ENCODE data around the gene PCF11. TPM values are rescaled to one million over a fixed set of nuclear protein-coding genes. Genes with fewer than 3 reads are reported as not detected.

The PCF11 gene
- total RNA-seq, 1 experiment from 2014 or later = 41.9 TPM

DNA sequence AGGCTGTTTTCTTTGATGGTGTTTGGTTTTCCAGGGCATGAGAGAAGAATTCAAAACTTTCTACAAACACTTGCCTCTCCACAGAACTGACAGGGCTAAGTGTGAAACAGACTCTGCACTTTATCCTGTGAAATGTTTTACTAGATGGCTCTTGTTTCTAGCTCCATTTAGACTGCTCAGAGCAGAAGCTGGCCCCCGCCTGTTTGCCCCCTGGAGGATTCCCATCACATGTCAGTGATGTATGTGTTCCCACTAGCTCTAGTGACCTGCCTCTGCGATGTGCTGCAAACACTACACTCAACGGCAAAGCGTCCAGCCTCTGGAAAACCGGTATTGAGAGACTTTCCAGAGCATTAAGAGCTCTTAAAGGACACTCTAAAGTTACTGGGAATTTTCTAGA lies 41.4 kb upstream of the PCF11 start:
- CTCF ChIA-PET = interaction anchor here (1.1 kb wide), 1 partner anchor 134 kb away, joined by 3 read pairs; no protein-coding TSS in a partner anchor
- DNase-seq (ENCODE audit: low read depth, low spot score) = no peak

More for the DNA sequence above, 41.4 kb upstream of the PCF11 start:
- H3K36me3 ChIP-seq (ENCODE audit: control insufficient read depth in 1 of 2, insufficient read depth in 2 of 2, low read length in 2 of 2) = no peaks in the 10 kb centered on the region
- H3K9me2 ChIP-seq (ENCODE audit: insufficient read depth) = no peaks in the 10 kb centered on the region
- BruUV-seq (replicated peaks) = no TSS peak
- ChIA-PET RAD21 (ENCODE audit: low non-redundant PET in 1 of 2, low total read pairs in 2 of 2, uncharacterized antibody in 2 of 2, unreplicated experiment in 2 of 2) (no interaction called here), POLR2A (no interaction called here)
- TF ChIP-seq SP1 (IDR thresholded peaks at IDR 0.05; ENCODE audit: low read depth) (no peak), ELF1 (IDR thresholded peaks at IDR 0.05; ENCODE audit: borderline replicate concordance, low read depth) (no peak), RAD21 (IDR thresholded peaks at IDR 0.05; ENCODE audit: low read depth) (no peak), TCF7L2 (IDR thresholded peaks at IDR 0.05; ENCODE audit: borderline replicate concordance, extremely low read depth, insufficient read depth, insufficient read length) (no peak), CBX3 (IDR thresholded peaks at IDR 0.05; ENCODE audit: low read depth) (no peak), JUND (IDR thresholded peaks at IDR 0.05) (no peak), FOSL1 (IDR thresholded peaks at IDR 0.05; ENCODE audit: low read depth) (no peak), POLR2AphosphoS5 (IDR thresholded peaks at IDR 0.05; ENCODE audit: low read depth, low read length) (no peak), SRF (IDR thresholded peaks at IDR 0.05; ENCODE audit: low read depth) (no peak), POLR2A (IDR thresholded peaks at IDR 0.05; ENCODE audit: borderline replicate concordance, extremely low read depth, insufficient read depth, insufficient read length) (no peak), ZFX (IDR thresholded peaks at IDR 0.05) (no peak), YY1 (IDR thresholded peaks at IDR 0.05; ENCODE audit: extremely low read depth, insufficient replicate concordance, low read depth, low read length) (no peak), EGR1 (IDR thresholded peaks at IDR 0.05; ENCODE audit: low read depth) (no peak), CEBPB (IDR thresholded peaks at IDR 0.05; ENCODE audit: low read depth) (no peak), EZH2phosphoT487 (IDR thresholded peaks at IDR 0.05; ENCODE audit: borderline replicate concordance) (no peak), SIN3A (IDR thresholded peaks at IDR 0.05; ENCODE audit: low read depth) (no peak)
- TF ChIP-seq, protein P1, sequence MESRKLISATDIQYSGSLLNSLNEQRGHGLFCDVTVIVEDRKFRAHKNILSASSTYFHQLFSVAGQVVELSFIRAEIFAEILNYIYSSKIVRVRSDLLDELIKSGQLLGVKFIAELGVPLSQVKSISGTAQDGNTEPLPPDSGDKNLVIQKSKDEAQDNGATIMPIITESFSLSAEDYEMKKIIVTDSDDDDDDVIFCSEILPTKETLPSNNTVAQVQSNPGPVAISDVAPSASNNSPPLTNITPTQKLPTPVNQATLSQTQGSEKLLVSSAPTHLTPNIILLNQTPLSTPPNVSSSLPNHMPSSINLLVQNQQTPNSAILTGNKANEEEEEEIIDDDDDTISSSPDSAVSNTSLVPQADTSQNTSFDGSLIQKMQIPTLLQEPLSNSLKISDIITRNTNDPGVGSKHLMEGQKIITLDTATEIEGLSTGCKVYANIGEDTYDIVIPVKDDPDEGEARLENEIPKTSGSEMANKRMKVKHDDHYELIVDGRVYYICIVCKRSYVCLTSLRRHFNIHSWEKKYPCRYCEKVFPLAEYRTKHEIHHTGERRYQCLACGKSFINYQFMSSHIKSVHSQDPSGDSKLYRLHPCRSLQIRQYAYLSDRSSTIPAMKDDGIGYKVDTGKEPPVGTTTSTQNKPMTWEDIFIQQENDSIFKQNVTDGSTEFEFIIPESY (IDR thresholded peaks at IDR 0.05; ENCODE audit: extremely low read depth, insufficient replicate concordance, low read length) = no peak
- TF ChIP-seq, protein P2, sequence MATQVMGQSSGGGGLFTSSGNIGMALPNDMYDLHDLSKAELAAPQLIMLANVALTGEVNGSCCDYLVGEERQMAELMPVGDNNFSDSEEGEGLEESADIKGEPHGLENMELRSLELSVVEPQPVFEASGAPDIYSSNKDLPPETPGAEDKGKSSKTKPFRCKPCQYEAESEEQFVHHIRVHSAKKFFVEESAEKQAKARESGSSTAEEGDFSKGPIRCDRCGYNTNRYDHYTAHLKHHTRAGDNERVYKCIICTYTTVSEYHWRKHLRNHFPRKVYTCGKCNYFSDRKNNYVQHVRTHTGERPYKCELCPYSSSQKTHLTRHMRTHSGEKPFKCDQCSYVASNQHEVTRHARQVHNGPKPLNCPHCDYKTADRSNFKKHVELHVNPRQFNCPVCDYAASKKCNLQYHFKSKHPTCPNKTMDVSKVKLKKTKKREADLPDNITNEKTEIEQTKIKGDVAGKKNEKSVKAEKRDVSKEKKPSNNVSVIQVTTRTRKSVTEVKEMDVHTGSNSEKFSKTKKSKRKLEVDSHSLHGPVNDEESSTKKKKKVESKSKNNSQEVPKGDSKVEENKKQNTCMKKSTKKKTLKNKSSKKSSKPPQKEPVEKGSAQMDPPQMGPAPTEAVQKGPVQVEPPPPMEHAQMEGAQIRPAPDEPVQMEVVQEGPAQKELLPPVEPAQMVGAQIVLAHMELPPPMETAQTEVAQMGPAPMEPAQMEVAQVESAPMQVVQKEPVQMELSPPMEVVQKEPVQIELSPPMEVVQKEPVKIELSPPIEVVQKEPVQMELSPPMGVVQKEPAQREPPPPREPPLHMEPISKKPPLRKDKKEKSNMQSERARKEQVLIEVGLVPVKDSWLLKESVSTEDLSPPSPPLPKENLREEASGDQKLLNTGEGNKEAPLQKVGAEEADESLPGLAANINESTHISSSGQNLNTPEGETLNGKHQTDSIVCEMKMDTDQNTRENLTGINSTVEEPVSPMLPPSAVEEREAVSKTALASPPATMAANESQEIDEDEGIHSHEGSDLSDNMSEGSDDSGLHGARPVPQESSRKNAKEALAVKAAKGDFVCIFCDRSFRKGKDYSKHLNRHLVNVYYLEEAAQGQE (IDR thresholded peaks at IDR 0.05; ENCODE audit: low read depth) = no peak
- TF ChIP-seq, protein P3, sequence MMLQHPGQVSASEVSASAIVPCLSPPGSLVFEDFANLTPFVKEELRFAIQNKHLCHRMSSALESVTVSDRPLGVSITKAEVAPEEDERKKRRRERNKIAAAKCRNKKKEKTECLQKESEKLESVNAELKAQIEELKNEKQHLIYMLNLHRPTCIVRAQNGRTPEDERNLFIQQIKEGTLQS (IDR thresholded peaks at IDR 0.05) = no peak
- TF ChIP-seq, protein P4, sequence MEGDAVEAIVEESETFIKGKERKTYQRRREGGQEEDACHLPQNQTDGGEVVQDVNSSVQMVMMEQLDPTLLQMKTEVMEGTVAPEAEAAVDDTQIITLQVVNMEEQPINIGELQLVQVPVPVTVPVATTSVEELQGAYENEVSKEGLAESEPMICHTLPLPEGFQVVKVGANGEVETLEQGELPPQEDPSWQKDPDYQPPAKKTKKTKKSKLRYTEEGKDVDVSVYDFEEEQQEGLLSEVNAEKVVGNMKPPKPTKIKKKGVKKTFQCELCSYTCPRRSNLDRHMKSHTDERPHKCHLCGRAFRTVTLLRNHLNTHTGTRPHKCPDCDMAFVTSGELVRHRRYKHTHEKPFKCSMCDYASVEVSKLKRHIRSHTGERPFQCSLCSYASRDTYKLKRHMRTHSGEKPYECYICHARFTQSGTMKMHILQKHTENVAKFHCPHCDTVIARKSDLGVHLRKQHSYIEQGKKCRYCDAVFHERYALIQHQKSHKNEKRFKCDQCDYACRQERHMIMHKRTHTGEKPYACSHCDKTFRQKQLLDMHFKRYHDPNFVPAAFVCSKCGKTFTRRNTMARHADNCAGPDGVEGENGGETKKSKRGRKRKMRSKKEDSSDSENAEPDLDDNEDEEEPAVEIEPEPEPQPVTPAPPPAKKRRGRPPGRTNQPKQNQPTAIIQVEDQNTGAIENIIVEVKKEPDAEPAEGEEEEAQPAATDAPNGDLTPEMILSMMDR (IDR thresholded peaks at IDR 0.05 in 2 of 3, conservative IDR thresholded peaks at IDR 0.05 in 1 of 3; ENCODE audit: borderline replicate concordance in 1 of 3, insufficient read depth in 1 of 3, low read depth in 2 of 3, low read length in 2 of 3) = no peak
- no peak overlapping the region for H3K4me3 ChIP-seq (replicated peaks in 1 of 2; ENCODE audit: low read depth in 1 of 2, low read length in 2 of 2)
- no peaks in the 10 kb centered on the region for H3K4me1 ChIP-seq (ENCODE audit: control insufficient read depth in 1 of 2, insufficient read depth in 2 of 2, low read length in 2 of 2)
- H3K9ac ChIP-seq (ENCODE audit: low read length) = no peak overlapping the region
- H3K27ac ChIP-seq (ENCODE audit: low read depth, low read length) = no peak overlapping the region
- H3K79me2 ChIP-seq (ENCODE audit: insufficient read depth, low read length) = no peaks in the 10 kb centered on the region
- intact Hi-C loops (cut with micrococcal nuclease) = no loop called here
- H3K4me2 ChIP-seq (ENCODE audit: low read length) = no peak overlapping the region
- H3K27me3 ChIP-seq (ENCODE audit: insufficient read depth, low read length) = no peaks in the 10 kb centered on the region
- no peaks in the 10 kb centered on the region for H3K9me3 ChIP-seq (ENCODE audit: control insufficient read depth in 1 of 2, insufficient read depth in 1 of 2, low read depth in 1 of 2, low read length in 2 of 2)
- ATAC-seq = no peak
- no peak overlapping the region for H2AFZ ChIP-seq (ENCODE audit: low read depth, low read length, poor library complexity, severe bottlenecking)
- H4K20me1 ChIP-seq (ENCODE audit: insufficient read depth) = no peaks in the 10 kb centered on the region

All from HCT116 (cell line).